T follicular helper cell (primary cell): ENCODE measurements around the gene AADACL2.
"Not testable (repeated sequence)": the region's sequence is repeated elsewhere in the genome, so short reads cannot be mapped to it uniquely, and the experiment has no call there.

ENCODE experiments used
- DNase-seq: peaks from one replicate; pipeline ENCODE4 v3.0.0-alpha.2; 2020; ENCODE audit warnings: low read depth
- total RNA-seq, 2 experiments: gene quantifications; one replicate each; lab custom pipeline; 2026; lab: John Stamatoyannopoulos, UW

Gene AADACL2
- 0 reads per million in 2 experiments for total RNA-seq

GRCh38 chr3:151733613-151734012 lies at the start of gene AADACL2:
Gene AADACL2 (plus strand): TSS chr3:151733927. CDS start chr3:151734036, 109 bp downstream.
- no peak for DNase-seq

GRCh38 chr3:151684094-151684493 lies 49.6 kb upstream of the AADACL2 start:
- DNase-seq, result no peak

GRCh38 chr3:151686257-151686656 lies 47.5 kb upstream of the AADACL2 start:
- no peak for DNase-seq

GRCh38 chr3:151687076-151687475 lies 46.7 kb upstream of the AADACL2 start:
- no peak for DNase-seq

- no peak for DNase-seq
Measured at GRCh38 chr3:151688571-151688970, 45.2 kb upstream of the AADACL2 start.

GRCh38 chr3:151690645-151691044 lies 43.1 kb upstream of the AADACL2 start:
- DNase-seq, result no peak

GRCh38 chr3:151697496-151697895 lies 36.2 kb upstream of the AADACL2 start:
- no peak for DNase-seq

- DNase-seq, result no peak
Measured at GRCh38 chr3:151707216-151707615, 26.5 kb upstream of the AADACL2 start.

- no peak for DNase-seq
Measured at GRCh38 chr3:151708868-151709267, 24.9 kb upstream of the AADACL2 start.

- DNase-seq, result no peak
Measured at GRCh38 chr3:151709847-151710246, 23.9 kb upstream of the AADACL2 start.

GRCh38 chr3:151721294-151721693 lies 12.4 kb upstream of the AADACL2 start:
- no peak for DNase-seq

- no peak for DNase-seq
Measured at GRCh38 chr3:151722856-151723255, 10.9 kb upstream of the AADACL2 start.

- no peak for DNase-seq
Measured at GRCh38 chr3:151724576-151725562, 8.9 kb upstream of the AADACL2 start.

- DNase-seq, result no peak
Measured at GRCh38 chr3:151726016-151726415, 7.7 kb upstream of the AADACL2 start.

- no peak for DNase-seq
Measured at GRCh38 chr3:151732861-151733260, 866 bp upstream of the AADACL2 start.

- no peak for DNase-seq
Measured at GRCh38 chr3:151740581-151740980, 6.9 kb downstream of the AADACL2 start.

GRCh38 chr3:151743855-151744254 lies 10.1 kb downstream of the AADACL2 start:
- DNase-seq, result no peak

- DNase-seq, result no peak
Measured at GRCh38 chr3:151750181-151750580, 16.5 kb downstream of the AADACL2 start.

- no peak for DNase-seq
Measured at GRCh38 chr3:151750678-151751077, 17.0 kb downstream of the AADACL2 start.

GRCh38 chr3:151751161-151751560 lies 17.4 kb downstream of the AADACL2 start:
- DNase-seq, result no peak

- DNase-seq, result no peak
Measured at GRCh38 chr3:151753846-151754245, 20.1 kb downstream of the AADACL2 start.

GRCh38 chr3:151761581-151761980 lies 27.9 kb downstream of the AADACL2 start:
- DNase-seq, result no peak

GRCh38 chr3:151764699-151765098 lies 31.0 kb downstream of the AADACL2 start:
- not testable (repeated sequence) for DNase-seq
